HTERT RPE-1 (cell line): ENCODE results near the gene GLP1R.

Experiments used
- in situ Hi-C: fragments of 300-500 bp; cut with MboI; formaldehyde crosslinking; loops from 4 replicates; pipeline ENCODE4 v1.14.3; 2020; ENCODE audit warnings: low sequenced_read_pairs

GLP1R gene

GRCh38 chr6:39048481-39049399, at the start of gene GLP1R:
TSS of gene GLP1R (plus strand) at chr6:39048781. CDS start at chr6:39048841, 60 bp downstream.
- in situ Hi-C loops: no loop called here

- in situ Hi-C loops: no loop called here
Observed at GRCh38 chr6:39003072-39003471, 45.5 kb upstream of the GLP1R start.

GRCh38 chr6:39003492-39003891, 45.1 kb upstream of the GLP1R start:
- in situ Hi-C loops: no loop called here

- in situ Hi-C loops: no loop called here
Observed at GRCh38 chr6:39004801-39005200, 43.8 kb upstream of the GLP1R start.

GRCh38 chr6:39005774-39006173, 42.8 kb upstream of the GLP1R start:
- in situ Hi-C loops: no loop called here

- in situ Hi-C loops: no loop called here
Observed at GRCh38 chr6:39007575-39007974, 41.0 kb upstream of the GLP1R start.

- in situ Hi-C loops: no loop called here
Observed at GRCh38 chr6:39008737-39009136, 39.8 kb upstream of the GLP1R start.

- in situ Hi-C loops: no loop called here
Observed at GRCh38 chr6:39009476-39009875, 39.1 kb upstream of the GLP1R start.

GRCh38 chr6:39016839-39017546, 31.6 kb upstream of the GLP1R start:
- in situ Hi-C loops: no loop called here

GRCh38 chr6:39017547-39017880, 31.1 kb upstream of the GLP1R start:
- in situ Hi-C loops: no loop called here

GRCh38 chr6:39018103-39018502, 30.5 kb upstream of the GLP1R start:
- in situ Hi-C loops: no loop called here

- in situ Hi-C loops: no loop called here
Observed at GRCh38 chr6:39020136-39020535, 28.4 kb upstream of the GLP1R start.

- in situ Hi-C loops: no loop called here
Observed at GRCh38 chr6:39021041-39021440, 27.5 kb upstream of the GLP1R start.

GRCh38 chr6:39021779-39022178, 26.8 kb upstream of the GLP1R start:
- in situ Hi-C loops: no loop called here

- in situ Hi-C loops: no loop called here
Observed at GRCh38 chr6:39026175-39026574, 22.4 kb upstream of the GLP1R start.

- in situ Hi-C loops: no loop called here
Observed at GRCh38 chr6:39029156-39030011, 19.2 kb upstream of the GLP1R start.

GRCh38 chr6:39035681-39036080, 12.9 kb upstream of the GLP1R start:
- in situ Hi-C loops: no loop called here

GRCh38 chr6:39037082-39037508, 11.5 kb upstream of the GLP1R start:
- in situ Hi-C loops: no loop called here

- in situ Hi-C loops: no loop called here
Observed at GRCh38 chr6:39037707-39038106, 10.9 kb upstream of the GLP1R start.

- in situ Hi-C loops: no loop called here
Observed at GRCh38 chr6:39040080-39040673, 8.4 kb upstream of the GLP1R start.

- in situ Hi-C loops: no loop called here
Observed at GRCh38 chr6:39041072-39041471, 7.5 kb upstream of the GLP1R start.
